ENCODE results near the gene SORCS2.

- no peak for TF ChIP-seq CTCF (IDR thresholded peaks at IDR 0.05; ENCODE audit: borderline replicate concordance, extremely low read depth, low read length, poor library complexity, severe bottlenecking)
- no peak for TF ChIP-seq EZH2 (IDR thresholded peaks at IDR 0.05; ENCODE audit: borderline replicate concordance, low read depth, low read length, severe bottlenecking)
Measured at GRCh38 chr4:7365462-7366179, 173.3 kb downstream of the SORCS2 start.
